Measurements from ENCODE around the gene POLR1G.

The POLR1G gene

DNA sequence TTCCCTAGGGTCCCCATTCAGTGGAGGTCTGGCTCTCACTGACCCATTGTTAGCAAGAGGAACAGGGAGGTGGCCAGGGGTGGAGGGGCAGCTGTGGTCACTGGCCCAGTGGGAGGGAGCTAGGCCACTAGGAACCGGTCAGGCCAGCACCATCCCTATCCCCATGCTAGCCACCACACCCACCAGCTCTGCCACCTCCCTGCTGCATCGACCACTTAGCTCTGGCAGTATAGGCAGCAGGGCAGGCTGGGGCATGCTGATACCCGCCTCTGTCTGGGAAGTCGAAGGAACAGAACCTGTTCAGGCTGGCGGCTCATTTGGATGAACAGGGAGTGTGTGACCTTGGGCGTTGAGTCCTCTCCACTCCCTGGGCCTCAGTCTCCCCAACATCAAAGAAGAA, 6.3 kb upstream of the POLR1G start:
- no peak for DNase-seq (ENCODE audit: low read depth)
- H3K4me3 ChIP-seq (replicated peaks; ENCODE audit: low read depth, low read length), result no peak overlapping the region
- TF ChIP-seq, protein P1, sequence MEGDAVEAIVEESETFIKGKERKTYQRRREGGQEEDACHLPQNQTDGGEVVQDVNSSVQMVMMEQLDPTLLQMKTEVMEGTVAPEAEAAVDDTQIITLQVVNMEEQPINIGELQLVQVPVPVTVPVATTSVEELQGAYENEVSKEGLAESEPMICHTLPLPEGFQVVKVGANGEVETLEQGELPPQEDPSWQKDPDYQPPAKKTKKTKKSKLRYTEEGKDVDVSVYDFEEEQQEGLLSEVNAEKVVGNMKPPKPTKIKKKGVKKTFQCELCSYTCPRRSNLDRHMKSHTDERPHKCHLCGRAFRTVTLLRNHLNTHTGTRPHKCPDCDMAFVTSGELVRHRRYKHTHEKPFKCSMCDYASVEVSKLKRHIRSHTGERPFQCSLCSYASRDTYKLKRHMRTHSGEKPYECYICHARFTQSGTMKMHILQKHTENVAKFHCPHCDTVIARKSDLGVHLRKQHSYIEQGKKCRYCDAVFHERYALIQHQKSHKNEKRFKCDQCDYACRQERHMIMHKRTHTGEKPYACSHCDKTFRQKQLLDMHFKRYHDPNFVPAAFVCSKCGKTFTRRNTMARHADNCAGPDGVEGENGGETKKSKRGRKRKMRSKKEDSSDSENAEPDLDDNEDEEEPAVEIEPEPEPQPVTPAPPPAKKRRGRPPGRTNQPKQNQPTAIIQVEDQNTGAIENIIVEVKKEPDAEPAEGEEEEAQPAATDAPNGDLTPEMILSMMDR (IDR thresholded peaks at IDR 0.05; ENCODE audit: low read length, missing control alignments), result no peak

DNA sequence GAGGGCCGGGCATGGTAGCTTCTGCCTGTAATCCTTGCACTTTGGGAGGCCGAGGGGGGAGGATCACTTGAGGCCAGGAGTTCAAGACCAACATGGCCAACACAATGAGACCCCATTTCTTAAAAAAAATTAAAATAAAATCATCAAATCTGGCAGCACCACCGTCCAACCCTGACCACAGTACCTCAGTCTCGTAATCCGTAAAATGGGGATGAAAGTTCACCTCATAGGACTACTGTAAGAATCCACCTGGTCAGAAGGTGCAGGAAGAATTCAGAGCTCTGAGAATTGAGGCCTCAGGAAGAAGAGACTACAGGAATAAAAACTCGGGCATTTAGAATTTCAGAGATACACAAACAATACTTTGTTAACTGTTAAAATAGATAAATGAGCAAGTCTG, 4.6 kb upstream of the POLR1G start:
- DNase-seq (ENCODE audit: low read depth), result no peak
- no peak overlapping the region for H3K4me3 ChIP-seq (replicated peaks; ENCODE audit: low read depth, low read length)
- TF ChIP-seq, protein P1 (IDR thresholded peaks at IDR 0.05; ENCODE audit: low read length, missing control alignments), result no peak

DNA sequence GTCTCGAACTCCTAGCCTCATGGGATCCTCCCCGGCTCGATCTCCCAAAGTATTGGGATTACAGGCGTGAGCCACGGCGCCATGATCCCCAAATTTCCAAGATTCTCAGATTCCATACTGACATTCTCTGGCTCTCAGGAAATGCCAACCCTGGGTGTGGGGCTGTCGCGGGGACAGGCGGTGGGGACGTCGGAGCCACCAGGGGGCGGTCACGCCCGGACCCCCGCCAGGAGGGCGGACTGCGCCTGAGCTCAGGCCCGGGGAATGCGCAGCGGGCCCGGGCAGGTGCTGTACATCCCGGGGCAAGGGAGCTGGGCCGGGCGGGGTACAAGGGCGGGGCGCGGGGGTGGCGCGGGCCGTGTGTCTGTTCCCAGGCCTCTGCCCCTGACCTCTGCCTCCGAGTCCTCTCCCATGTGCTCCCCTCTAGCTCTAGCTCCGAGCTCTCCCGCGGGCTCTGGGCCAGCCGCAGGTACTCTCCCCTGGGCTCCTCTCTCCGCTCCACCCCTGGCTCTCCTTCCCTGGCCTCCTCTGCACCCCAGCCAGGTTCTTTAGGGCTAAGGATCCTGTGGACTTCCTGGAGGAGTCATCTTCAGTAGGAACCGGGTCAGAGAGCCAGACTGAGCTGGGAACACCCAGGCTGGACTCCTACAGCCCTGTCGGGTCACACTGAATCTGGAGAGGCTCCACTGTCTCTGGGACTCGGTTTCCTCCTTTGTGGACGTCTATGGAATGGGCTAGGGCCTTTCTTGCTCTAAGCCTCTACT, 4.0 kb upstream of the POLR1G start:
- peak; percentile 36 for DNase-seq (ENCODE audit: low read depth)

DNA sequence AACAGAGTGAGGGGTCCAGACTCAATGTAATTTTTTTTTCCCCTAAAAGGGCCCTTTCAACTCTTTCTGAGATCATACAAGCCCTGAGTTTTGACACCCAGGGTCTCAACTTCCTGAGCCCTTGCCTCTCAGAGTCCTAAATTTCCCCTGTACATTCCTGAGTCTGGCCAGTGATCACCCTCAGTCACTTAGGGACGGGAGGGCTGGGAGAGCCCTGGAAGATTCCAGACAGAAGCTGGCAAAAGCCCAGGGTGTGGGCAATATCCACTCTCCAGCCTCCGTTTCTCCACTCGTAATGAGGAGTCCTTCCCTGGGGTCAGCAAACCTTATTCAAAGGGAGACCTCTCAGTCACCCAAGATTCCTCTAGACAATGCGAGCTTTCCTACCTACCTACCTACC, 3.2 kb upstream of the POLR1G start:
- peak overlapping the region; percentile 76 for H3K4me3 ChIP-seq (replicated peaks; ENCODE audit: low read depth, low read length)
- DNase-seq (ENCODE audit: low read depth), result no peak
- TF ChIP-seq, protein P1 (IDR thresholded peaks at IDR 0.05; ENCODE audit: low read length, missing control alignments), result no peak

More for the DNA sequence above, 4.0 kb upstream of the POLR1G start:
- TF ChIP-seq, protein P1 (IDR thresholded peaks at IDR 0.05; ENCODE audit: low read length, missing control alignments), result peak; percentile 36
- H3K4me3 ChIP-seq (replicated peaks; ENCODE audit: low read depth, low read length), result no peak overlapping the region

DNA sequence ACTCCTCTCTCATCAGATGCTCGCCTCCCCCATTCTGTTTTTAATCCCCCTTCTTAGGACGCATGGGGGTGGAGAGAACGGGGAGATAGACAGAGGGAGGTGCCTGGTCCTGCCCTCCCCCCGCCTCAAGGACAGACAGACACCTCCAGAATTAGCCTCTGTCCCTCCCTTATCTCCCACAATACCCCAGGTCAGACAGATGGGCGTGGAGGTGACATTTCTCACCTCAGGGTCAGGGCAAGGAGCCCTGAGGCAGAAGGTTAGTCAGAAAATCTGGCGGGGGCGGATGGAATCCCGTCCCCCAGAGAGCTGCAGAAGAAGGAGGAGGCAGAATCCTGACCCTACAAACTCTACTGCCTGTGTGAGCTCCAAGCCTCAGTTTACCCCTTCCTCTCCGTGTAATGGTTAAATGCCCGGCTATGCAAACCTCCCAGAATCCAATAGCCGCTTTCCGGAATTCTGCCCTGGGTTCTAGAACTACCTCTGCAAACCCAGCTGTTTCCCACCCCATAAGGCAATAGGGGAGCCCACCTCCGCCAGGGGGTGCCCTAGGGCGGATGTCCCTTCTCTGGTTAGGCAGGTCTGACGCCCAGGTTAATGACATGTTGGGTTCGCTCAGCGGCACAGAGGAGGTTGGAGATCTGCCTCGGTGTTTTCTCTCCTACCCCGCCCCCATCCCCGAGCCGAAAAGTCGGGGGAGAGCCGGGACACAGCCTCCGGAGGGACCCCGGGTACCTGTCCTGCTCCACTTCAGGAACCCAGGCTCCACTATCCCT, 2.5 kb upstream of the POLR1G start:
- TF ChIP-seq, protein P1 (IDR thresholded peaks at IDR 0.05; ENCODE audit: low read length, missing control alignments), result peak; percentile 60
- peak; percentile 39 for DNase-seq (ENCODE audit: low read depth)
- H3K4me3 ChIP-seq (replicated peaks; ENCODE audit: low read depth, low read length), result peak overlapping the region; percentile 76

DNA sequence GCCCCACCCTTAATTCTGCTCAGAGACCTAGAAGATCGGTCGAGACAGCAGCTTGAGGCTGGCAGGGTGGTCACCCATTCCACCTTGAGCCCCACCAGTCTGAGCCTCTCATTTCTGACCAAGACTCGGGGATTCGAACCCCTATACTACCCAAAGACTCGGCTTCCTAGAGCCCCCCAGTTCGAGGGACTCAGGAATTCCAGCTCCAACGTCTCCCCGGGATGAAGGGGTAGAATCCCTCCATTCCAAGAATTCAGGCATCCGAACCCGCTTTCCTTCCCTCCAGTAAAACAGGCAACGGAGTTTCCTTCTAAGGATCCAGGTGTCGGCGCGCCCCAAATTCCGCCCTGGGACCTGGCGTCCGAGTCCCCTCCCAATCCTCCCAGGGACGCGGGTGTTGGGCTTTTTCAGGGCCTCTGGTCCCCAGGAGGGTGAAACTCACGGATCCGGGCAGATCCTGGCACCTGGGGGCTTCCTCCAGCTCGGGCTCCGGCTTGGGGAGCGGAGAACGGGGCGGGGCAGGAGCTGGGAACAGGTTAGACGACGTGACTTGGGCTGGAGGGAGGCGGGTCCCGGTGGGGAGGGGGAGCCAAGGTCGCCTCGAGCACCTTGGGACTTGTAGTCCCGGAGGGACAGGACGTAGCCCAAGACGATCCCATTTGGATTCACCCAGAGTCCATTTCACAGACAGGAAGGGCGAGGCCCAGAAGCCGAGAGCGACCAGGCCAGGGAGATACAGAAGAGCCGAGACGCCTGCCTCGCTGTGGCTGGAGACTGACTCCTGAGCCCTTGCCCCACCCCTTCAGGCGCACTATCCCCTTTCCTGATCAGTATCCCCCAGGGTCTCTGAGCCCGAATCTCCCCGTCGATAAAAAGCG, 1.6 kb upstream of the POLR1G start, which contains the start of gene PPP1R13L:
TSS of gene PPP1R13L (minus strand) at position 513 of the 878 bp plus-strand sequence. CDS start 6,751 bp downstream, outside the sequence.
- peak; percentile 85 for DNase-seq (ENCODE audit: low read depth)
- peak within 1 kb of the TSS; percentile 76 for H3K4me3 ChIP-seq (replicated peaks; ENCODE audit: low read depth, low read length)
- TF ChIP-seq, protein P1 (IDR thresholded peaks at IDR 0.05; ENCODE audit: low read length, missing control alignments), result no peak
